ENCODE data around the gene ENO2.
"Not testable (repeated sequence)": the region's sequence is repeated elsewhere in the genome, so short reads cannot be mapped to it uniquely, and the experiment has no call there.

The ENO2 gene

DNA sequence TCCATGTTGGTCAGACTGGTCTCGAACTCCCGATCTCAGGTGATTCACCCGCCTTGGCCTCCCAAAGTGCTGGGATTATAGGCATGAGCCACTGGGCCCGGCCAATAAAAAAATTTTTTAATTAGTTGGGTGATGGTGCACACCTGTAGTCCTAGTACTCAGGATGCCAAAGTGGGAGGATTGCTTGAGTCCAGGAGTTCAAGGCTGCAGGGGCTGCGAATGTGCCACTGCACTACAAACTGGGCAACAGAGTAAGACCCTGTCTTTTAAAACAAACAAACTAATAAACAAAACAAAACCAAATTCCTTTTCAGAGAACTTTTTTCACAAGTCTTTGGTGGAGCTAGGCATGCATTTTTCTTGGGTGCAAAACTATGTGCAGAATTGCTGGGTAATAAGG is 31.1 kb upstream of the ENO2 start:
- TF ChIP-seq, protein P1, sequence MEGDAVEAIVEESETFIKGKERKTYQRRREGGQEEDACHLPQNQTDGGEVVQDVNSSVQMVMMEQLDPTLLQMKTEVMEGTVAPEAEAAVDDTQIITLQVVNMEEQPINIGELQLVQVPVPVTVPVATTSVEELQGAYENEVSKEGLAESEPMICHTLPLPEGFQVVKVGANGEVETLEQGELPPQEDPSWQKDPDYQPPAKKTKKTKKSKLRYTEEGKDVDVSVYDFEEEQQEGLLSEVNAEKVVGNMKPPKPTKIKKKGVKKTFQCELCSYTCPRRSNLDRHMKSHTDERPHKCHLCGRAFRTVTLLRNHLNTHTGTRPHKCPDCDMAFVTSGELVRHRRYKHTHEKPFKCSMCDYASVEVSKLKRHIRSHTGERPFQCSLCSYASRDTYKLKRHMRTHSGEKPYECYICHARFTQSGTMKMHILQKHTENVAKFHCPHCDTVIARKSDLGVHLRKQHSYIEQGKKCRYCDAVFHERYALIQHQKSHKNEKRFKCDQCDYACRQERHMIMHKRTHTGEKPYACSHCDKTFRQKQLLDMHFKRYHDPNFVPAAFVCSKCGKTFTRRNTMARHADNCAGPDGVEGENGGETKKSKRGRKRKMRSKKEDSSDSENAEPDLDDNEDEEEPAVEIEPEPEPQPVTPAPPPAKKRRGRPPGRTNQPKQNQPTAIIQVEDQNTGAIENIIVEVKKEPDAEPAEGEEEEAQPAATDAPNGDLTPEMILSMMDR (IDR thresholded peaks at IDR 0.05; ENCODE audit: control insufficient read depth, insufficient read depth, low read depth, low read length, missing control alignments): no peak
- no peak overlapping the region for H3K4me3 ChIP-seq (ENCODE audit: control insufficient read depth, low read depth, low read length)
- no peak for DNase-seq (ENCODE audit: low read depth)

DNA sequence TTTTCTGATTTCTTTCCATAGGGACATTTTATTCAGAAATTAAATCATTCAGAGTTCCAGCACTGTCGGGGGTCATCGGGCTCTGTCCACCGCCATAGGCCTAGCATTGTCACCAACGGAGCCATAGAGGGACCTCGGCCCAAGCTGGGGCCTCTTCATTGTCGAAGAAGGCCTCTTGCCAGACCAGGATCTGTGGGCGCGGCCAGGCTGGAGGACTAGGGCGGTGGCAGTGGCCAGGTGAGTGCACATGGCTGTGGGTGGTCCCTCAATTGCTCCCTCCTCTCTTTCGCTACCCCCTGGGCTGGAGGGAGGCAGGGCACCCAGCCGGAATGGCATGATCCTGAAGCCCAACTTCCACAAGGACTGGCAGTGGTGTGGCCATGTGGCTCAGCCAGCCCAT is 30.7 kb upstream of the ENO2 start:
- no peak overlapping the region for H3K4me3 ChIP-seq (ENCODE audit: control insufficient read depth, low read depth, low read length)
- TF ChIP-seq, protein P1 (IDR thresholded peaks at IDR 0.05; ENCODE audit: control insufficient read depth, insufficient read depth, low read depth, low read length, missing control alignments): no peak
- no peak for DNase-seq (ENCODE audit: low read depth)

DNA sequence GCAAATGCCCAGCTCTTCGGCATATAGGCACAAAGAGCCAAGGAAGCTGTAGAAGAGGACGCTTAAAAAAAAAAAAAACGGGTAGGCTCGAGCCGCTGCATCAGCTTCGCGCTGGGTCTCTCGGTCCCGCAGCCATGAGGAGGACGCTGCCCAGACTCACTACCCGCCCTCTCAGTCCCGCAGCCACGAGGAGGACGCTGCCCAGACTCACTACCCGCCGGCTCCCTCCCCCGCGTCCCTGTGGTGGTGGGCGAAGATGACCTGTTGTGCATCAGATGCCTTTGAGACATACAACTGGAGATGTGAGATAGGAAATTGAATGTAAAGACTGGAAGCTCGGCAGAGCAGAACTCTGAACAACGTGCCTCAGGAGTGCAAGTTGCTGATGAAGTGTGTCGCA is 29.8 kb upstream of the ENO2 start:
- TF ChIP-seq, protein P1 (IDR thresholded peaks at IDR 0.05; ENCODE audit: control insufficient read depth, insufficient read depth, low read depth, low read length, missing control alignments): no peak
- DNase-seq (ENCODE audit: low read depth): no peak
- H3K4me3 ChIP-seq (ENCODE audit: control insufficient read depth, low read depth, low read length): no peak overlapping the region

DNA sequence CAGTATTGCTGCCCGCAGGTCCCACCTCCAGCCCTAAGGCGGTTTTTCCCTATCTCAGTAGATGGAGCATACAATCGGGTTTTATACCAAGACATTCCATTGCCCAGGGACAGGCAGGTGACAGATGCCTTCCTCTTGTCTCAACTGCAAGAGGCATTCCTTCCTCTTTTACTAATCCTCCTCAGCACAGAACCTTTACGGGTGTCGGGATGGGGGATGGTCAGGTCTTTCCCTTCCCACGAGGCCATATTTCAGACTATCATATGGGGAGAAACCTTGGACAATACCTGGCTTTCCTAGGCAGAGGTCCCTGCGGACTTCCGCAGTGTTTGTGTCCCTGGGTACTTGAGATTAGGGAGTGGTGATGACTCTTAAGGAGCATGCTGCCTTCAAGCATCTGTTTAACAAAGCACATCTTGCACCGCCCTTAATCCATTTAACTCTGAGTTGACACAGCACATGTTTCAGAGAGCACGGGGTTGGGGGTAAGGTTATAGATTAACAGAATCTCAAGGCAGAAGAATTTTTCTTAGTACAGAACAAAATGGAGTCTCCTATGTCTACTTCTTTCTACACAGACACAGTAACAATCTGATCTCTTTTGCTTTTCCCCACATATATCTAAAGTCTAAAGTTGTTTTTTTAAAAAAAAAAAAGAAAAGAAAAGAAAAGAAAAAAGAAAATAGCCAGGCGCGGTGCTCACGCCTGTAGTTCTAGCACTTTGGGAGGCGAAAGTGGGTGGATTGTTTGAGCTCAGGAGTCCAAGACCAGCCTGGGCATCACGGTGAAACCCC is 28.0 kb upstream of the ENO2 start:
- DNase-seq (ENCODE audit: low read depth); H3K4me3 ChIP-seq (ENCODE audit: control insufficient read depth, low read depth, low read length): not testable (repeated sequence)

DNA sequence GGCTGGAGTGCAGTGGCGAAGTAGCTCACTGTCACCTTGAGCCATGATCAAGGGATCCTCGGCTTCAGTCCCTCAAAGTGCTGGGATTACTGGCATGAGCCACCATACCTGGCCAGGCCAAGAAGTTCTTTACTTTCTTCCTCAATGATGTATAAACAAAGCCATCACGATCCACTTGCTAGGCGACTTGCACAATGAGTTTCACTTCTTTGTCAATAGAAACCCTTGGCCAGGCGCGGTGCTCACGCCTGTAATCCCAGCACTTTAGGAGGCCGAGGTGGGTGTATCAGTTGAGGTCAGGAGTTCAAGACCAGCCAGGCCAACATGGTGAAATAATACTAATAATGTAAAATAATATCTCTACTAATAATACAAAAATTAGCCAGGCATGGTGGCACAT is 26.9 kb upstream of the ENO2 start:
- DNase-seq (ENCODE audit: low read depth): no peak
- no peak overlapping the region for H3K4me3 ChIP-seq (ENCODE audit: control insufficient read depth, low read depth, low read length)
- TF ChIP-seq, protein P1 (IDR thresholded peaks at IDR 0.05; ENCODE audit: control insufficient read depth, insufficient read depth, low read depth, low read length, missing control alignments): no peak

DNA sequence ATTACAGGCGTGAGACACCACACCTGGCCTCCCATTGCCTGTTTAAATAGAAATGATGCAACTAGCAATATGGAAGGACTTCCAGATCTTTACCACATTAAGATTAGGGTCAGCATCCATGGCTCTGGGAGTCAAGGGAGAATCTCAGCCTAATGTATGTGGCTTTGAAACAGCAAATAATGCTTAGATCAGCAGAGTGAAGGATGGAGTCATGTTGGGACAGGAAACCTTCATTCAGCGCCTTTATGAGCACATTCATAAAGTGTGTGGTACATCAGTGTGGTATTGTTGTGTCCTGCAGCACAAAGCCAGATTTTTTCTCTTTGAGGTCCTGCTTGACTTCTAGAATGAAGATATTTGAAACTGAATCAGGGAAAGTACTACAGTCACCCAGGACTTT is 26.0 kb upstream of the ENO2 start:
- TF ChIP-seq, protein P1 (IDR thresholded peaks at IDR 0.05; ENCODE audit: control insufficient read depth, insufficient read depth, low read depth, low read length, missing control alignments): no peak
- H3K4me3 ChIP-seq (ENCODE audit: control insufficient read depth, low read depth, low read length): no peak overlapping the region
- DNase-seq (ENCODE audit: low read depth): no peak

DNA sequence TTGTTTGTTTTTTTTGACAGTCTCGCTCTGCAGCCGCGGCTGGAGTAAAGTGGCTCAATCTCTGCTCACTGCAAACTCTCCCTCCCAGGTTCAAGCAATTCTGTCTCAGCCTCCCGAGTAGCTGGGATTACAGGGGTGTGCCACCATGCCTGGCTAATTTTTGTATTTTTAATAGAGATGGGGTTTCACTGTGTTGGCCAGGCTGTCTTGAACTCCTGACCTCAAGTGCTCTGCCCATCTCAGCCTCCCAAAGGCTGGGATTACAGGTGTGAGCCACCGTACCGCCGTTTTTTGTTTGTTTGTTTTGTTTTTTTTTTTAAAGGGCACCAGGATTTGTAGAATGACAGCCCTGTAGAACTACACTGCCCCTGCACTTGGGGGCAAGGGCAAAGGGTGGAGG is 25.6 kb upstream of the ENO2 start:
- not testable (repeated sequence) for DNase-seq (ENCODE audit: low read depth); H3K4me3 ChIP-seq (ENCODE audit: control insufficient read depth, low read depth, low read length)

DNA sequence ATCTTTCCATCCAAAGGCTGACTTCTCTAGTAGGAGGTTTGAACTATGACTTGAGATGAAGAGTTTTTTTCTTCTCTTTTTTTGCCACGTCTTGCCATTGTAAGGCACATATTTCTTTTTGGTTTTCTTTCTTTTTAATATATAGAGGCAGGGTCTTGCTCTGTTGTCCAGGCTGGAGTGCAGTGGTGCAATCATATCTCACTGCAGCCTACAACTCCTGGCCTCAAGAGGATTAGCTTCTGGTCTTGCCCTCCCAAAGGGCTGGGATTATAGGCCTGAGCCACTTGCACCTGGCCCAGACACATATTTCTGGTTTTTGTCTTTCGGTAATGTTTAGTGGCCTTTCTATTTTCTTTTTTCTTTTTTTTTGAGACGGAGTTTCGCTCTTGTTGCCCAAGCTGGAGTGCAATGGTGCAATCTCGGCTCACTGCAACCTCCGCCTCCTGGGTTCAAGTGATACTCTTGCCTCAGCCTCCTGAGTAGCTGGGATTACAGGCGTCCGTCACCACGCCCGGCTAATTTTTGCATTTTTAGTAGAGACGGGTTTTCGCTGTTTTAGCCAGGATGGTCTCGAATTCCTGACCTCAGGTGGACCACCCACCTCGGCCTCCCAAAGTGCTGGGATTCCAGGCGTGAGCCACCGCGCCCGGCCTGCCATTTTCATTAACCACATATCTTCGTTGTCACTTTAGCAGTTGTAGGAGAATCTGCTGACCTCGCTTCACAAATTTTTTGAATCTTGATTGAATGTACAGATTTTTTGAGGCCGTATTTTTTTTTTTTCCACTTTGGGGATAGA is 24.4 kb upstream of the ENO2 start:
- not testable (repeated sequence) for DNase-seq (ENCODE audit: low read depth); H3K4me3 ChIP-seq (ENCODE audit: control insufficient read depth, low read depth, low read length)

All from AG09309 (cell line).